ENCODE data around the gene GALK2.

Gene GALK2

GRCh38 chr15:49309889-49310288 lies 139.8 kb downstream of the GALK2 start:
- TF ChIP-seq ISL1 (CRISPR knock-in tag; IDR thresholded peaks at IDR 0.05), result no peak
- TF ChIP-seq CSDC2 (CRISPR knock-in tag; IDR thresholded peaks at IDR 0.05), result no peak
- no peak for TF ChIP-seq PPARA (CRISPR knock-in tag; IDR thresholded peaks at IDR 0.05; ENCODE audit: borderline replicate concordance)
- no peak for TF ChIP-seq ZNF70 (CRISPR knock-in tag; IDR thresholded peaks at IDR 0.05)
- ATAC-seq, result no peak

- TF ChIP-seq ZFP30 (CRISPR knock-in tag; IDR thresholded peaks at IDR 0.05) (no peak), ZNF70 (CRISPR knock-in tag; IDR thresholded peaks at IDR 0.05) (no peak), TCF4 (CRISPR knock-in tag; IDR thresholded peaks at IDR 0.05; ENCODE audit: borderline replicate concordance) (no peak), ZC3H10 (CRISPR knock-in tag; IDR thresholded peaks at IDR 0.05) (no peak), TSHZ2 (CRISPR knock-in tag; IDR thresholded peaks at IDR 0.05) (no peak), RARB (CRISPR knock-in tag; IDR thresholded peaks at IDR 0.05) (no peak), PATZ1 (CRISPR knock-in tag; IDR thresholded peaks at IDR 0.05; ENCODE audit: borderline replicate concordance) (no peak), CSRNP3 (CRISPR knock-in tag; IDR thresholded peaks at IDR 0.05) (no peak), CSDC2 (CRISPR knock-in tag; IDR thresholded peaks at IDR 0.05) (no peak), CREB5 (CRISPR knock-in tag; IDR thresholded peaks at IDR 0.05; ENCODE audit: low read depth) (peak; percentile 80; the same call in 1 of the 2 replicates), PPARA (CRISPR knock-in tag; IDR thresholded peaks at IDR 0.05; ENCODE audit: borderline replicate concordance) (no peak), ZFP3 (CRISPR knock-in tag; IDR thresholded peaks at IDR 0.05) (0 out of 2 replicates have a peak, but pooled peaks have one; percentile 30), ESRRG (CRISPR knock-in tag; IDR thresholded peaks at IDR 0.05) (no peak), ISL1 (CRISPR knock-in tag; IDR thresholded peaks at IDR 0.05) (peak; percentile 80), ZNF565 (CRISPR knock-in tag; conservative IDR thresholded peaks at IDR 0.05; ENCODE audit: low read depth) (no peak), OSR1 (CRISPR knock-in tag; IDR thresholded peaks at IDR 0.05) (no peak), GLIS3 (CRISPR knock-in tag; IDR thresholded peaks at IDR 0.05) (no peak), ZNF8 (CRISPR knock-in tag; IDR thresholded peaks at IDR 0.05) (no peak), TOX (CRISPR knock-in tag; IDR thresholded peaks at IDR 0.05; ENCODE audit: borderline replicate concordance) (no peak), POU6F1 (CRISPR knock-in tag; IDR thresholded peaks at IDR 0.05; ENCODE audit: borderline replicate concordance, low read depth) (no peak), BACH2 (CRISPR knock-in tag; IDR thresholded peaks at IDR 0.05; ENCODE audit: borderline replicate concordance) (no peak), SNAI2 (CRISPR knock-in tag; IDR thresholded peaks at IDR 0.05) (0 out of 2 replicates have a peak, but pooled peaks have one; percentile 69), ARNTL (CRISPR knock-in tag; IDR thresholded peaks at IDR 0.05; ENCODE audit: borderline replicate concordance, low read depth) (no peak)
- ATAC-seq, result peak; percentile 87
Measured at GRCh38 chr15:49313650-49314049, 143.6 kb downstream of the GALK2 start.

GRCh38 chr15:49314716-49315115 lies 144.7 kb downstream of the GALK2 start:
- ATAC-seq, result no peak
- TF ChIP-seq OSR1 (CRISPR knock-in tag; IDR thresholded peaks at IDR 0.05) (no peak), GLIS3 (CRISPR knock-in tag; IDR thresholded peaks at IDR 0.05) (no peak), CSRNP3 (CRISPR knock-in tag; IDR thresholded peaks at IDR 0.05) (no peak), PPARA (CRISPR knock-in tag; IDR thresholded peaks at IDR 0.05; ENCODE audit: borderline replicate concordance) (no peak), CSDC2 (CRISPR knock-in tag; IDR thresholded peaks at IDR 0.05) (no peak), ZNF565 (CRISPR knock-in tag; conservative IDR thresholded peaks at IDR 0.05; ENCODE audit: low read depth) (no peak), ZFP30 (CRISPR knock-in tag; IDR thresholded peaks at IDR 0.05) (no peak), ZC3H10 (CRISPR knock-in tag; IDR thresholded peaks at IDR 0.05) (no peak), ZNF8 (CRISPR knock-in tag; IDR thresholded peaks at IDR 0.05) (no peak), POU6F1 (CRISPR knock-in tag; IDR thresholded peaks at IDR 0.05; ENCODE audit: borderline replicate concordance, low read depth) (no peak), ESRRG (CRISPR knock-in tag; IDR thresholded peaks at IDR 0.05) (no peak), ARNTL (CRISPR knock-in tag; IDR thresholded peaks at IDR 0.05; ENCODE audit: borderline replicate concordance, low read depth) (no peak), CREB5 (CRISPR knock-in tag; IDR thresholded peaks at IDR 0.05; ENCODE audit: low read depth) (no peak)

Measured in SK-N-SH treated with all-trans-retinoic acid at 6 μM for 48 hours (cell line).